Tibial nerve (tissue), 4 donors: ENCODE results near the gene GCNT2. TPM values are rescaled to one million over a fixed set of nuclear protein-coding genes. Genes with fewer than 3 reads are reported as not detected.

Experiments used
- DNase-seq, 2 donors: peaks; one replicate each; pipeline ENCODE4 v3.0.0-alpha.2; 2019; ENCODE audit warnings: low spot score in 2 of 2
- H3K27ac ChIP-seq, 4 donors: fragments of 200-600 bp; sonication (generic) in 3 of 4; one replicate each; pipeline ENCODE4 v1.5.1; 2017 to 2019; ENCODE audit warnings: mild to moderate bottlenecking in 1 of 4
- H3K27me3 ChIP-seq, 2 donors: fragments of 200-600 bp; sonication (generic) in 1 of 2; one replicate each; pipeline versions ENCODE4 v1.5.1 to v1.6.0; 2017 to 2019
- H3K36me3 ChIP-seq, 3 donors: fragments of 200-600 bp; sonication (generic); one replicate each; pipeline ENCODE4 v1.5.1; 2018 to 2019
- H3K4me1 ChIP-seq, 4 donors: fragments of 200-600 bp; sonication (generic) in 3 of 4; one replicate each; pipeline ENCODE4 v1.5.1; 2017 to 2019
- H3K4me3 ChIP-seq, 4 donors: fragments of 200-600 bp; sonication (generic) in 3 of 4; one replicate each; pipeline ENCODE4 v1.5.1; 2017 to 2019; ENCODE audit warnings: mild to moderate bottlenecking in 1 of 4, moderate library complexity in 1 of 4
- H3K9me3 ChIP-seq, 4 donors: fragments of 200-600 bp; sonication (generic) in 3 of 4; one replicate each; pipeline ENCODE4 v1.5.1; 2017 to 2019
- CTCF ChIP-seq, 5 experiments: fragments of 200-600 bp in 3 of 5; fragments of 450-650 bp in 2 of 5; sonication (generic) in 3 of 5; IDR thresholded peaks; one replicate each; pipeline ENCODE4 v1.5.1; 2016 to 2019; ENCODE audit warnings: antibody characterized with exemption in 5 of 5, mild to moderate bottlenecking in 3 of 5, moderate library complexity in 2 of 5
- EP300 ChIP-seq, 2 donors: sonication (generic); formaldehyde crosslinking; IDR thresholded peaks; one replicate each; pipeline ENCODE4 v1.6.1; 2017; ENCODE audit warnings: antibody characterized with exemption in 2 of 2, mild to moderate bottlenecking in 1 of 2
- POLR2A ChIP-seq, 2 donors: fragments of 450-650 bp; IDR thresholded peaks; one replicate each; pipeline ENCODE4 v1.6.1; 2017; ENCODE audit warnings: antibody characterized with exemption in 2 of 2, mild to moderate bottlenecking in 2 of 2, moderate library complexity in 2 of 2
- WGBS, 2 donors: methylation state at CpG; one replicate each; pipeline ENCODE4 v1.1.5; 2018; 5-methylcytosine and 5-hydroxymethylcytosine counted together
- total RNA-seq, 4 donors: library from RNA; depleted of rRNA; stranded (reverse); fragments of >200 nt; gene quantifications; one replicate each; pipeline ENCODE4 v1.1.0, GENCODE V29; 2016

GCNT2 gene
- total RNA-seq, 4 donors from 2014 or later, result 0.78 to 3.5 (median 2.5) TPM

GRCh38 chr6:10587656-10588406, 66.7 kb downstream of the GCNT2 start:
- DNase-seq, result no peak
- Histone ChIP-seq H3K27me3 (no peaks in the 10 kb centered on the region), H3K9me3 (no peaks in the 10 kb centered on the region), H3K27ac (no peak overlapping the region), H3K4me3 (no peak overlapping the region), H3K4me1 (no peaks in the 10 kb centered on the region), H3K36me3 (no peaks in the 10 kb centered on the region)
- no peak for TF ChIP-seq POLR2A (IDR thresholded peaks at IDR 0.05)
- no peak for TF ChIP-seq EP300 (IDR thresholded peaks at IDR 0.05)
- TF ChIP-seq CTCF (IDR thresholded peaks at IDR 0.05), result no peak
- 61 to 68% methylated on average over 14 of the region's 14 CpGs for WGBS, 2 donors

- Histone ChIP-seq H3K36me3 (no peaks in the 10 kb centered on the region), H3K27me3 (no peaks in the 10 kb centered on the region), H3K27ac (no peak overlapping the region), H3K9me3 (no peaks in the 10 kb centered on the region), H3K4me1 (no peaks in the 10 kb centered on the region), H3K4me3 (no peak overlapping the region)
- no peak for DNase-seq
- WGBS, 2 donors, result 82 to 86% methylated on average over 7 of the region's 7 CpGs
- no peak for TF ChIP-seq CTCF (IDR thresholded peaks at IDR 0.05)
- no peak for TF ChIP-seq POLR2A (IDR thresholded peaks at IDR 0.05)
- TF ChIP-seq EP300 (IDR thresholded peaks at IDR 0.05), result no peak
Measured at GRCh38 chr6:10588562-10589428, 67.6 kb downstream of the GCNT2 start.

GRCh38 chr6:10589429-10589727, 68.2 kb downstream of the GCNT2 start:
- DNase-seq, result no peak
- Histone ChIP-seq H3K4me1 (no peaks in the 10 kb centered on the region), H3K36me3 (no peaks in the 10 kb centered on the region), H3K4me3 (no peak overlapping the region), H3K27me3 (no peaks in the 10 kb centered on the region), H3K27ac (no peak overlapping the region), H3K9me3 (no peaks in the 10 kb centered on the region)
- 65 to 79% methylated on average over 2 of the region's 2 CpGs for WGBS, 2 donors
- TF ChIP-seq EP300 (IDR thresholded peaks at IDR 0.05) (no peak), POLR2A (IDR thresholded peaks at IDR 0.05) (no peak), CTCF (IDR thresholded peaks at IDR 0.05) (no peak)

GRCh38 chr6:10589983-10590382, 68.8 kb downstream of the GCNT2 start:
- WGBS, 2 donors, result 92 to 99% methylated on average over 3 of the region's 3 CpGs
- TF ChIP-seq POLR2A (IDR thresholded peaks at IDR 0.05) (no peak), CTCF (IDR thresholded peaks at IDR 0.05) (no peak), EP300 (IDR thresholded peaks at IDR 0.05) (no peak)
- Histone ChIP-seq H3K4me1 (no peaks in the 10 kb centered on the region), H3K4me3 (no peak overlapping the region), H3K27me3 (no peaks in the 10 kb centered on the region), H3K27ac (no peak overlapping the region), H3K36me3 (no peaks in the 10 kb centered on the region), H3K9me3 (no peaks in the 10 kb centered on the region)
- DNase-seq, result no peak
